DMS153 treated with DMSO at 0.1 percent for 48 hours (cell line): Measurements from ENCODE around the gene MYO1B.

Experiments
- DNase-seq: peaks from one replicate; lab custom pipeline; 2025; ENCODE audit not compliant: unreplicated experiment; lab: John Stamatoyannopoulos, UW

Gene MYO1B

DNA sequence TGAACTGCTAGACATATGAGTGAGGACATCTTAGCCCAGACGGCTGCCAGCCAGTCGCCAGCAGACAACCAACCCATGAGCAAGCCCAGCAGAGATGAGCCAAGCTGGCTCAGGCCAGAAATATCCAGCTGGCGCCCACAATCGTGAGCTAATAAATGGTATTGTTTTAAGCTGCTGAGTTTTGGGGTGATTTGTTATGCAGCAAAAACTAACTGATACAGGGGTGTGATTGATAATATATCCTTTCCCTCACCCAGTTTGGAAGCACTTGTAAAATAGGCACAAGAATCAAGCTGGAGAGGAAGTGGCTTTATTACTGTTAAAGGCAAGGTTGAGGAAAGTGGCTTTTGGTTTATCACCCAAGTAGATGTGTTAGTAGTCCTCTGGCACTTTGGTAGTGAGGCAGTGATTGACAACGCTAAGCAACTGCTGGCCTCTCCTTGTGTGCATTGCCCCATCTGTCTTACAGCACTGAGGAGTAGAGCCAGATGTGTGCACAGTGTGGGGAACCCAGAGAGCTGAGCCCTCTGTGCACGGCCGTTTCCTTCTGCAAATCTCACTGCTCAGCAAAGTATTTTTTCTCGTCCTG is 110.1 kb downstream of the MYO1B start:
- DNase-seq = no peak

GRCh38 chr2:191357678-191358077 is 112.5 kb downstream of the MYO1B start:
- DNase-seq = no peak

DNA sequence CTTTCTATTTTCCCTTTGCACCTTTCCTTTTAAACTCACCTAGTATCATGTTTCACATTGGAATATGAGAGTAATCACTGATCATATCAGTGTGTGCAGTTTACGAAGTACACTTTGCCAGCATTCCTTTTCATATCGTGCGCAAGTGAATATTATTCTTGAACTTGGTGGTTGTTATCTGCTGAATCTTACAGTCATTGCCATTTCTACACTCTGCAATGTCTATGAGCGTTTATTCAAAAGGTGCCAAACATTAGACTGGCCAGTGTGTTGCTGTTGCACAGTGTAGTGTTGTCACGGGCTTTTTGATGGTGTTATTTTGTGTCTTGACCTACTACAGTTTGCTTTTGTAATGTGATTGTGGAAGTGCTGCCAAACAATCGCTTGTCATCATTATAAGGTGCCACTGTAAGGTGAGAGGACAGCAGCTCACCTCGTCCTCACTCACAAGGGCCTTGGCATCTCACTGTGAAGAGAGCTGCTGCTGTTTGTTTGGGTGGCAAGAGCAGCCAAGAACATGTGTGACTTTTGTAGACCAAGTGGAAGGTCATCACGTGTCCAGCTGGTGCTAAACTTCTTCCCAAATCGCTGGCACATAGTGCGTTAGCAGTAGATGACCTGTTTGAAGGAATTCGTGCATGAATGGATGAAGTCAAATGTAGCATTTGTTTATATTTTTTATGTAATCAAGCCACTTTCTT is 113.3 kb downstream of the MYO1B start:
- DNase-seq = no peak

DNA sequence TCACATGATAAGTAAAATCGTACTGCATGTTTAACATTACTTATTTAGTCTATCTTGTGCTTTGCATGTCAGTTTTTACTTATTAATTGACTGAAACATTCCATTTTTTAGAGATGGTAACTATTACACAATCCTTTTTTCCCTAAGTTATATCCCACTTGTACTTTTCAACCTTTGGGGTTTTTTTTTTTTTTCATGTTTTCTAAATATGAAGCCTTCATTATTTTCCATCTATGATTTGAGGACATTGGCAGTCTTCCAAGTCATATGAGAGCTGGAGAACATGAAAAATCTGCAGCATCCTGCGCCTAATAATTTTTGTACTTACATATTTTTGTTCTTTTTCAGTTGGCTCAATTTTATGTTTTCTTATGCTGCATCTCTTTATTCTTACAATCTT is 113.9 kb downstream of the MYO1B start:
- no peak for DNase-seq

DNA sequence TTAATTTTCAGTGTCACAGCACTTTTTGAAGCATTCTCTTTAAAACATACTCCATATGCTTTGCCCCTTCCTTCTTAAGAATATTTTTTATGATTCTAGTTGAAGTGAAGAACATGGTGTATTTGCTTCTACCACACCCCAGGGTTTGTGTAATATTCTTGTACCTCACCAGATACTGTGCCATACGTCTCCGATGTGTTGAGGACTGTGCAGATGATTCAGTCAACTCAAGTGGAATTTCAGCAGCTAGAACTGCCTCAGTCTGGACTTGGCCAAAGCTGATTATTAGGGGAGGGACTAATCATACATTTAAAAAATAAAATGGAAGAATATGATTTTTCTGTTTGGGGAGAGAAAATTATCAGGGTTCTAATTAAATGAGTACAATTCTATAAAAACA is 115.7 kb downstream of the MYO1B start:
- no peak for DNase-seq

- DNase-seq = no peak
Observed at GRCh38 chr2:191362841-191363240, 117.6 kb downstream of the MYO1B start.

DNA sequence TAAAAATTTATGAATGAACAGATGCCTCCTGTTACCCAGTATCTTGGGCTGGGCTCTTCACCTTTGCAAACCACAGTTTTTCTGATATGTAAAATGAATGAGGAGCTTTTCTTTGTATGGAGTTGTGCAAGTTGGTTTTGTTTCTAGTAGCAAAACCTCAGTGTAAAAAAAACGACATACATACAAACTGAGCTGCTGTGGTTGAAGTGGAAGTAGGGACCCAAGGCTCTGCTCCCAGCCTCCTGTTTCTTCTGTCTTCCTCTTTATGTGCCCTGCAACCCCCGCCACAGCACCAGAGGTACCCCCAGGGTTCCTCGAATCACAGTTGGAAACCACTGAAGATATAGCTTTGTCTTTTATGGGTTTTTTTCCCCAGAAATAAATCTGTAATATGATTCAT is 118.1 kb downstream of the MYO1B start:
- DNase-seq = no peak

DNA sequence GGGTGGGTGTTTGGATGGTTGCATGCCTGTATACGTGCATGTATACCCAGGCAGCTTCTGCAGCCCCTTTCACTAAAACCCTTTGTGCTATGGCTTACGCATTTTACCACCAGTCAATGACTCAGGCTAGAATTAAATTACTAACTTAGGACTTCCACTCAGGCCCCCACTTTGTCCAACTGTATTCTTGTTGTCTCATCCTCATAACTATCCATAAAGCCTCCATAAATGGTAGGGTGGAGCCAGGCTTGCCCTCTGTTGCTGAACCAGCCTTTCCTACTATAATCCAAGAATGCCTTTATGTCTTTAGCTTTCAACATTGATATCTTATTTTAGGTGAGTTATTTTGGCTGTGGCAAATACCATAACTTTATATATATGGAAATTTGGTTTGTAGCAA is 119.9 kb downstream of the MYO1B start:
- DNase-seq = no peak

- DNase-seq = no peak
Observed at GRCh38 chr2:191366199-191366598, 121.0 kb downstream of the MYO1B start.

- DNase-seq = no peak
Observed at GRCh38 chr2:191369034-191369433, 123.8 kb downstream of the MYO1B start.

DNA sequence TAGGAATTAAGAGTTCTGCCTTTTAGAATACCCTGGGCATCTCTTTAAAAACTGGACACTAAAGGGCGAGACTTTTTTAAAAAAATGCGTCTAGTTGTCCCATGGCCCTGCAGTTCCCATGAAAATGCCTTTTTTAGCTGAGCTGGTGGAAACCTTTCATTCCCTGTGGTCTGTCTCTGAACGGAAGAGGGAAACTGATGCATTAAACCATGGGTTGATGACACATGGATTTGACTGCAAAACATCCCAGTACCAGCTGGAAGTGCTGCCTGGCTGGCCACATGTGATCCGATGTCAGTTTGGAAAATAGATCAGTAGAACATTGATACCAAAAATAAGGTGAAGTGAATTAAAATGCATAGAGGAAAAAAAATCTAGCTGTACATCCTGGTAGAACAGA is 129.2 kb downstream of the MYO1B start:
- DNase-seq = no peak

- DNase-seq = no peak
Observed at GRCh38 chr2:191374939-191375338, 129.7 kb downstream of the MYO1B start.

- no peak for DNase-seq
Observed at GRCh38 chr2:191376981-191377629, 131.9 kb downstream of the MYO1B start.

DNA sequence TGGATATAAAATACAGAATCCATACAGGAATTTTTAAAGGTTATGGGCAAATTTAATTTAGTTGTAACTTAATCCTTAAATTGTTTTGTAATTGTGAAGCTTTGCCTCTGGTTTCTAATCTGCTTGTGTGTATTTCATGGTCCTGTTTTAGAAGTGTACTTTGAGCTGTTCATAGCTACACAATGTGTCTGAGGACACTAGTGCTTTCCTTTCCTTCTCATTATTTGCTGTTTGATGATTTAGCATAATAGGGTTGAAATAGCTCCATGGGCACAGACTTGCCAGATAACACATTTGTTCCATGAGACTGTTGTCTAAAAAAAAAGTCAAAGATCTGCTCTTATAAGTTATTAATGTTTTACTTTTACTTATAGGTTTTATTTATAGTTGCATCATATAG is 134.2 kb downstream of the MYO1B start:
- no peak for DNase-seq

GRCh38 chr2:191382801-191383200 is 137.6 kb downstream of the MYO1B start:
- peak; percentile 17 for DNase-seq

DNA sequence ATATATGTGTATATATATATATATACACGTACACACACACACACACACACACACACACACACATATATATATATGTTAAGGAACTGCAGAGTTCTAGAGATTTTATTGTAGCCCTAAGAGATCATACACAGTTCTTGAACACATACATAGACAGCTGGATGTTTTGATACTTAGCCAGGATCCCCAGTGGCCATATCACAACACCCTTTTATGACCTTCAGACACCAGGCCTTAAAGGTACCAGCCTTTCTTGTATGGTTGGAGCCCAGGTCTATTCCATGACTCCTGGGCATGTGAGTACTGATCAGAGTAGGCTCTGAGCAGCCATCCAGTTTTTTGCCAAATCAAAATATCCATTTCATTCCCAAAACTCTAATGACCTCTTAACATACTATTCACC is 138.3 kb downstream of the MYO1B start:
- DNase-seq = no peak

- no peak for DNase-seq
Observed at GRCh38 chr2:191384829-191385228, 139.6 kb downstream of the MYO1B start.

DNA sequence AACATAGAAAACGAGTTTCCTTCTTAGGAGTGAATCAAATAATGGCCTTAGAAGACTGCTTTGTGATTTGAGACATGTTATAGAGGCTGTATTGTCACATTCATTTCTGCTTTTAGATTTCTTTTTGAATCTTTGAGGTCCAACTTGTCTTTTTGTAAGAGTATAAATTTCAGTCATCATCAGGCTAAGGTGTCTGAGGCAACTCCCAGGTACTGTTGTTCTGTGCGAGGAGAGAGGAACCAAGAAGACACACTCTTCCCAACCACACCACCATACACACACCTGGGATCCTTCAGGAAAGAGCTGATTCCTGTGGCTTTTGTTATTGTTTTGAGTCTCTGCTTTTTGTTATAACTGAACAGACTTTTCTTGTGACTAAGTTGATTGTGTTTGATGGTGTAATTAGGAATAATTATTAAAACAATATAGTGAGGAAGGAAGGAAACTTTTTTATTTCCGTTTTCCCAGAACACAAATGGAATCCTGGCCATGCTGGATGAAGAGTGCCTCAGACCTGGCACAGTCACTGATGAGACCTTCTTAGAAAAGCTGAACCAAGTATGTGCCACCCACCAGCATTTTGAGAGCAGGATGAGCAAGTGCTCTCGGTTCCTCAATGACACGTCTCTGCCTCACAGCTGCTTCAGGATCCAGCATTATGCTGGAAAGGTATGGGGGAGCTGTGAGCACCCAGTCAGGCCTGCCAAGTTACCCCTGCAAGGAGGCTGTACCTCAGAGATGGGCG is 140.4 kb downstream of the MYO1B start:
- DNase-seq = no peak

DNA sequence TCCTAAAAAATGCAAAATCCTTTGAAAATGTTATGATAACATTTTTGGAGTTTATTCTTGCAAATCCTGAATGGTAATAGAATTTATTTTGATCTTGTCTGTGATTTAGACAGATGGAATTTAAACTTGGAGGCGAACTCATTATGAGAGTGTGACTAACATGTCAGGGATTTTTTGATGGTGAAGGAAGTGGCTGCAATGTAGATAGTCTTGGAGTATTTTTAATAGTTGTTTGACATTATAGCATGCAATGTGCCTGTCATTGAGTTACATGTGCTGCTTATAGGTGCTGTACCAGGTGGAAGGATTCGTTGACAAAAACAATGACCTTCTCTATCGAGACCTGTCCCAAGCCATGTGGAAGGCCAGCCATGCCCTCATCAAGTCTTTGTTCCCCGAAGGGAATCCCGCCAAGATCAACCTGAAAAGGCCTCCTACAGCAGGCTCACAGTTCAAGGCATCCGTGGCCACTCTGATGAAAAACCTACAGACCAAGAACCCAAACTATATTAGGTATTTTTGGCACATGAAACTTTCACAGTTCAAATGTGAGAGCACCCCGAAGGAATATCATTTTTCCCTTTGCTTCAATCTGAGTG is 141.8 kb downstream of the MYO1B start:
- no peak for DNase-seq

GRCh38 chr2:191389288-191389687 is 144.1 kb downstream of the MYO1B start:
- no peak for DNase-seq

- no peak for DNase-seq
Observed at GRCh38 chr2:191391171-191391570, 146.0 kb downstream of the MYO1B start.
